GM18858 (cell line): Measurements from ENCODE around the gene PER1.

ENCODE experiments used
- ATAC-seq: cut with Tn5 transposase; IDR thresholded peaks from one replicate; pipeline ENCODE4 v1.9.1; 2021; ENCODE audit not compliant: unreplicated experiment

PER1 gene

DNA sequence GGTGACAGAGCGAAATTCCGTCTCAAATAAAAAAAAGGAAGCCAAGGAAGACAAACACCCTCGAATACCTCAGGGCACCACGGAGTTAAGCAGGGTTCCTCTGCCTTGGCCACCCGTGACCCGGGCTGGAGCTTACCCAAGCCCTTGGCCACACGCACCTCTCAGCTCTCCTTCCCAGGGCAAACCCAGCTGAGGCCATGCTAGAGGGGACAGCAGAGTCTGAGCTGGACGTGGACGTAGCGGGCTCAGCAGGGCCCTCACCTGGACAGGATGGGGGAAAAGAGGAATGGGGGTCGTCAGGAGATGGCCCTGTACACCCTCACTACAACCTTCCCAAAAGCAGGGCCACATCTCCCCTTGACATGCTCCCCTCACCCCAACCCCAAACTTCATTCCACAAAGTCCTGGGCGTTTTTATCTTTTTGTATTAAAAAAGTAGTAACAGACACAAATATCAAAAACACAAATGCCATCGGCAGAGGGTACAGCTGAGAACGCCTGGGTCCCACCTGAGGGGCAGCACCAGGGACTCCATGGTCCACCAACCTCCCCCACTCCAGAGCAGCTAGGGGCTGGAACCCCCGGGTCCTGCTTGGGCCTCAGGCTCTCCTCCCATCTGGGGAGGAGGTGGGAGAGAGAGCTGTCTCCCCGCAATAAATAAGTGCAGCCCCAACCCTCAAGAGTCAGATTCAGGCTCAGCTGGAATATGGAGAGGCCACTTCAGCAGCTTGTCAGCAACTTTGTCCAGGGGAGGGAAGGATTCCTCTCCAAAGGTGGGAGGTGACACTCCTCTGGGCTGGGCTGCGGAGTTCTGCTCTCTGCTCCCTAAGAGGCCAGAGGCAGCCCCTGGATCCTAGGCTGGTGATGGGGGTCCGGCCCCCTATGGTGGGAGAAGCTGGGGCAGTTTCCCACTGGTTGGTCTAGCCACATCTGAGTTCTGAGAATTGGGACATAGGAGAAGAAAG is 11.9 kb downstream of the PER1 start:
- ATAC-seq, result no peak

DNA sequence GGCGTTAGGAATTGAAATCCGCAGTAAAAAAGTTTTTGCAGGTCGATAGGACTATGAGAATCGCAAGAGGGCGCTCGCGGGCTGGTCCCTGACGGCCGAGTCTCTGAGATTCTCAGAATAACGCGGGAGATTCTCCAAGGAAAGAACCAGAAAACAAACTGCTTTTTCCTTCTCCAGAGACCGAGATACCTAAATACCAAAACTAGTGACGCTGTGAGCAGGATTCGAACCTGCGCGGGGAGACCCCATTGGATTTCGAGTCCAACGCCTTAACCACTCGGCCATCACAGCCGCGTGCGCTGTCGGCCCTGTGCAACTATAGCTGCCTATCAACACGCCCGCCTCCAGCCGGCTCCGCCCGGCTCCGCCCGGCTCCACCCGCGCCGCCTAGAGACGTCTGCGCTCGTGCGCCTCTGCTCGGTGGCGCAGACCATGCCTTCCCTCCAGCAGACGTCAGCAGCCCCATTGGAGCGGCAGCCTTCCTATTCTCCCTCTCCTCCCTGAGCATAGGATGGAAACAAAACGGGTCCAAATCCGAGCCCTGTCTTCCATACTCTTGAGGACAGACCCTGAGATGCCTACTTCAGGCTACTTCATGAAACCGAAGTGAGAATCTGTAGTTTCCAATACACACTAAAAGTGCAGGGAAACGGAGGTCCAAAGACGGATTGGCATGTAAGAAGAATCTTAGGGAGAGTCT is 13.4 kb downstream of the PER1 start:
- ATAC-seq, result peak; percentile 65

DNA sequence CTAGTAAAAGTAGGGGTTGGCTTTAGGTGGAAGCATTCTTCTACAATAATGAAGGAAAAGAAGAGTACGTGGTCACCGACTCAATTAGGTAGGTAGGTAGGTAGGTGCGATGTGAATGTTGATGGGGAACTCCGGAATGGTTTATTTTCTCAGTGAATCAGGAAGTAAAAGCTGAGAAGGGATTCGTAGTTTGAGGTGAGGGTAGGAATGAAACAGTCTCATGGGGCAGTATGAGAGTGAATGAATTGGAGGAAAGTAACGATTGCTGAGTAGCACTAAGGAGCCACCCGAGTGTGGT is 13.9 kb downstream of the PER1 start:
- ATAC-seq, result no peak

DNA sequence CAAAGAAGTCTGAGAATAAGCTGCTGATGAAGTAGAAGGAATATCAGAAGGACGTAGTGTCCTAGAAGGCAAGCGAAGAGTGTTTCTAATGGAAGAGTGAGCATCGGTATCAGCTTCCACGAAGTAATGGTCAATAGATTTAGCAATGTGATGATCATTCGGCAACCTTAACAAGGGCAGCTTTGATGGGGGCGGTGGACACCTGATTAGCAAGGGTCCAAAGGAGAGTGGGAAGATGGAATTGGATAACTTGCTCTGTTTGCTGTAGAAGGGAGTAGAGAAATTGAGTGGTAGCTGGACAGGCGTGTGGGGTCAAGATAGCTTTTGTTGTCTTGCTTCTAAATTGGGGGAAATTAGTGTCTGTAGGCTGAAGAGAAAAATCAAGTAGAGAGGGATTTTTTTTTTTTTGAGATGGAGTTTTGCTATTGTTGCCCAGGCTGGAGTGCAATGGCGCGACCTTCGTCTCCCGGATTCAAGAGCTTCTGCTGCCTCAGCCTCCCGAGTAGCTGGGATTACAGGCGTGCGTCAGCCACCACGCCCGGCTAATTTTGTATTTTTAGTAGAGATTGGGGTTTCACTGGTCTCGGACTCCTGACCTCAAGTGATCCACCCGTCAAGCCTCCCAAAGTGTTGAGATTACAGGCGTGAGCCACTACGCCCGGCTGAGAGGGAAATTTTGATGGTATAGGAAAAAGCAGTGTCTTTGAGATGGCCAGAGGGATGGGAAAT is 14.4 kb downstream of the PER1 start:
- ATAC-seq, result no peak

DNA sequence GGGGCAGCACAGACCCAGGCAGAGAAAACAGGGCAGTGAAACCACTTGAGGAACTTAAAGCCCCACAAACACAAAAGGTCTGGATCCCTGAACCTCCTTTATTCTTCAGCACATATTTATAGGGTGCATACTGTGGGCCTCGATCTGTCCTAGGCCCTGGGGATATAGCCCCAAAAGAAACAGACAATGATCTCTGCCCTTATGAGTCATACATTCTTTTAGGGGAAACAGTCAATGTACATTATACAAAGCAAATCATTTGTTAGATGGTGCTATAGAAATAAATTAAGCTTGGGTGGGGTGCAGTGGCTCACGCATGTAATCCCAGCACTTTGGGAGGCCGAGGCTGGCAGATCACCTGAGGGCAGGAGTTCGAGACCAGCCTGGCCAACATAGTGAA is 18.3 kb downstream of the PER1 start:
- no peak for ATAC-seq

DNA sequence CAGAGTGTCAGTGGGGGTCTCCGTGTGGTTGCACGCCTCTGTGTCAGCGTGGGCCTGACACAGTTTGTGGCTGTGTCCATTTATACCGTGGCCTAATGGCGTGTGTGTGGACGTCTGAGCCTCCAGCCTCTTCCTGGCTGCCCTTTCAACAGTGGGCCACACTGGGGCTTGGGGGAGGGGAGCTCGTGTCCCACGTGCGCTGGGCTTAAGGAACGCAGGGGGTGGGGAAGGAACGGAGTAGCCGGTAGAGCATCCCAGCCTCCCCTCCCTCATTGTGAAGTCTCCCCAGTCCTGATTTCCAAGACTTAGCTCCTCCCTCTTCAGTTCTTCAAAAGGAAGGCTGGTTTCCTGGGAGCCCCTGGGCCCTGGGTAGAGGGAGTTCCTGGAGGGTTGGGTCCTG is 18.8 kb downstream of the PER1 start:
- ATAC-seq, result no peak

GRCh38 chr17:8131844-8132441 is 20.3 kb downstream of the PER1 start:
- no peak for ATAC-seq

- no peak for ATAC-seq
These were observed 23.9 kb downstream of the PER1 start for GRCh38 chr17:8128125-8128784.

- ATAC-seq, result no peak
These were observed 25.6 kb downstream of the PER1 start for GRCh38 chr17:8126491-8127066.

- ATAC-seq, result no peak
These were observed 26.2 kb downstream of the PER1 start for GRCh38 chr17:8125947-8126490.

DNA sequence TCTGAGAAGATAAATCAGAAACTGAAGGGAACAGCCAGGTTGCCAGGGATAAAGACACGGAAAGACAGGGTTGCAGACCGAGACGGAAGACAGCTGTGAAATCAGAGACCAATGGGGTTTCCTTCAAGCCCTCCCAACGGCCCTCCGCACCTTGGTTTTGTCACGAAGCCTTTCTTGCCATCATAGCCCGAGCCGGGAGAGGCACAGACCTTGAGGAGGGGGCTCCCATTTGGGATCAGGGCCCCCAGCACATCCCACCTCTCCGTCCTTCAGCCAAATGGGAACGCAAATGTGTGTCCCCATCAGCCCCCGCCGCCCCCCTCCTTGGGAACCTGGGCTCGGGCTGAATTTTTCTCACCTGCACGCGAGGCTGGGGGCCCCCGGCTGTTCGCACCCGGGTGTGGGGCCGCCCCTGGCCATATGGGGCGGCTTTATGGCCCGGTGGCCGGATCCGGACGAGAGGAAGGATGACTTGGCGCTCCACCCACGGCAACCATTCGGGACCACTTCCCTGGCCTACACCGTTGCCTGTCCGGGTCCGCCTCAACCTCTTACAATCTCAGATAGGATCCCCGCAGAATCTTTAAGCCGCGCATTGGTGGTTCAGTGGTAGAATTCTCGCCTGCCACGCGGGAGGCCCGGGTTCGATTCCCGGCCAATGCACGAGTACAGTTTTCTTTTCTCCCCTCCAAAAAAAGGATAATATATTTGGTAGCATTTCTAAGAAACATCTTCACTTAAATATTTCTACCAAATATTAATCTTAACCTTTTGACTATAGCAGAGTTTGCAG is 26.9 kb downstream of the PER1 start:
- no peak for ATAC-seq

- no peak for ATAC-seq
These were observed 27.7 kb downstream of the PER1 start for GRCh38 chr17:8124350-8125153.

DNA sequence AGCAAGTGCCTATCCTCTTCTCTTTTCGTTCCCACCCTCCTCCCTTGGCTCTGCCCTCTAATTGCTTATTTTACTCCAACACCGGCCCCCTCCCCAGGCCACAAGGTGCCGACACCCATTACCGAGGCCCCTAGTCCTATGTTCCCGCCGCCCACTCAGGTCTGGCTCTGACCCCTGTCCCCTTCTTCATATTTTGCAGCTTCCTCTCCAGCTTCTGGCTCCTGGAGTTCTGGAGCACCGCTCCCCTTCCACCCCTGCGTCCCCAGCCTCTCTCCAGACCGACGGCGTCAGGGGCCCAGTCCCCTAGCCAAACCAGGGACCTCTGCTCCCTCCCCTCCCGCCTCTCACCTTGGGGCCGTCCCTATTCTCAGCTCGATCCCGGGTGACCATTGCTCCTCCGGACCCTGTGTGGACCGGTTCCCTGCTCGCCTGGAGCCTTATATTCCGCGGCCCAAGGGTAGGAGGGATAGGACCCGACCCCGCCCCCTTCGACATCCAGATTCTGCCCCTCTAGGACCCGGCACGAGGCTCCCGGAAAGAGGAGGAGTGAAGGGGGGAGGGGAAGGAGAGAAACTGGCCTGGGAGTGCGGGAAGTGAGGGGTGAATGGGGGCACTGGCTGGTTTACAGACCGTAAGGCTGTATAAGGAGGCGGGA is 28.4 kb downstream of the PER1 start, which contains the start of gene HES7:
Gene HES7, minus strand, starts transcription at position 412 of the 655 bp plus-strand sequence. Its CDS starts 22 bp downstream, at position 390.
- no peak for ATAC-seq

DNA sequence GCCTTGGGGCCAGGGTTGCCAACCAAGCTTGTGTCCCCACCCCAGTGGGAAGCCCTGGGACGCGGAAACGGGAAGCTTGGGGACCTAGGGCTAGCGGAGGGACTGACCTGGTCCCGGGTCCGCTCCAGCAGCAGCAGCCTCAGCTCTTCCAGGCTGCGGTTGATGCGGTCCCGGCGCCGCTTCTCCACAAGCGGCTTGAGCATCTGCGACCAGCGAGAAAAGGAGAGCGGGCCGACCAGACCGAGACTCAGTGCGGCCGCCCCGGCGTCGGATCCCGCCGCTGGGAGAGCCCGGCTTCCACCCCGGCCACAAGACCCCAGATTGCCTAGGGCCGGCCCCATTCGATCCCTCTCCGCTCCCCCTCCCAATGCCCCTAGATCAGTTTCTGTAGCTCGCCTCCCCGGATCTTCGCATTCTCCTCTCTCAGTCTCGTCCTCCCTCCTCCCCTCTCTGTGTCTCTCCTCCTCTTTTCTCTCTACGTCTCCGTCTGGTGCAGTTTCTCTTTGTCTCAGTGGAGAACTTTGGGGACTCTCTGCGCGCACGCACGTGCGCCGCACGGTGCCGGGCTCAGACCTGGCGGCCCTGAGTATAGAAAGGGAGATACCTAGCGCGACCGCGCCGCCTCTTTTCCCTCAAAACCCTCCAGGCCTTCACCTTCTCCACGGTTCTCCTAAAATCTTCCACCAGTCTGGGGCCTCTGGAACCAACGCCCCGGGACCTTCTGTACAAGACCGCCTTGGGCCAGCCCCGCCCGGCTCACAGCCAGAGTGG is 29.1 kb downstream of the PER1 start:
- no peak for ATAC-seq

DNA sequence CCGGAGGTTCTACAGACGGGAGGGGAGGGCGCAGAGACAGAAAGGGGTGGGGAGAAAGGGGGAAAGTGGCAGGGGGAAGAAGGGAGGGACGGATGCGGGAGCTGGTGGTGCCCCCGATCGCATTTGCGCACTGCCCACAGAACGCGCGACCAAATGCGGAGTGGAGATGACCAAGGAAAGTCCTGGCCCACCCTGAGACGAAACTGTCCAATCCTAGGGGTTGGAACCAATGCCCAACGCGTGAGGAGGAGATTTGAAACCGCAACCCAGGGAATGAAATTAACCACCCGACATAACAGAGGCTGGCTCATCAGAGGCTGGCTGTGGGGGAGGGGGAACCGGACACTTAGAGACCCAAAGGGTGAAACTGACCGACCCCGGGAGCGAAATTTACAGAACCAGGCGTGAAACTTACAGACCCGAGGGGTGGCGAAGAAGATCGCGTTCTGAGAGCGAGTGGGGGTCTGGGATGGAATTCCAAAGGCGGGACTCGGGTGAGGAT is 29.7 kb downstream of the PER1 start:
- ATAC-seq, result no peak

- no peak for ATAC-seq
These were observed 30.4 kb downstream of the PER1 start for GRCh38 chr17:8121681-8122421.

DNA sequence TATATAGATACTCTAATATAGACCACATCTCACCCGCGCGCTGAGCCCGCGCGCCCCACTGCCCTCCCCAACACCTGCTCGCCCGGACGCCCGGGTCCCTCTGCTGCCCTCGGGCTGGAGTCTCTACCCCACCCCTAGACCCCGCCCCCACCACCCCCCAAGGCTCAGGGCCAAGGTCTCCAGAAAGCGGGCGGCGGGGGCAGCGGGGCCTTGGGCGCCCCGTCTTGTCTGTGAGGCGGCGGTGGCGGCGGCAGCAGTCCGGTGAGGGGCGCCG is 30.9 kb downstream of the PER1 start:
- ATAC-seq, result no peak
